CD4-positive, alpha-beta T cell treated with Interleukin-12 subunit alpha and Interleukin-12 subunit beta, for 1 hour (primary cell): ENCODE data around the gene C1GALT1.
"Not testable (repeated sequence)": the region's sequence is repeated elsewhere in the genome, so short reads cannot be mapped to it uniquely, and the experiment has no call there.

Source experiments
- DNase-seq: peaks from one replicate; pipeline ENCODE4 v3.0.0-alpha.2; 2020

C1GALT1 gene

GRCh38 chr7:7242899-7243298 is 60.6 kb downstream of the C1GALT1 start:
- DNase-seq: no peak

- not testable (repeated sequence) for DNase-seq
These were observed 62.9 kb downstream of the C1GALT1 start for GRCh38 chr7:7245233-7245632.

- DNase-seq: no peak
These were observed 63.9 kb downstream of the C1GALT1 start for GRCh38 chr7:7246223-7246622.

- peak; percentile 11 for DNase-seq
These were observed 65.3 kb downstream of the C1GALT1 start for GRCh38 chr7:7247658-7248057.

GRCh38 chr7:7249814-7250213 is 67.5 kb downstream of the C1GALT1 start:
- no peak for DNase-seq

GRCh38 chr7:7251742-7252141 is 69.4 kb downstream of the C1GALT1 start:
- no peak for DNase-seq

GRCh38 chr7:7254319-7254718 is 72.0 kb downstream of the C1GALT1 start:
- no peak for DNase-seq

GRCh38 chr7:7254908-7255307 is 72.6 kb downstream of the C1GALT1 start:
- no peak for DNase-seq

- DNase-seq: no peak
These were observed 74.5 kb downstream of the C1GALT1 start for GRCh38 chr7:7256731-7257274.

- DNase-seq: peak; percentile 40
These were observed 75.8 kb downstream of the C1GALT1 start for GRCh38 chr7:7257899-7258692.

- no peak for DNase-seq
These were observed 79.5 kb downstream of the C1GALT1 start for GRCh38 chr7:7261863-7262262.

- no peak for DNase-seq
These were observed 81.2 kb downstream of the C1GALT1 start for GRCh38 chr7:7263297-7264230.

GRCh38 chr7:7264306-7265040 is 82.1 kb downstream of the C1GALT1 start:
- no peak for DNase-seq

- no peak for DNase-seq
These were observed 83.0 kb downstream of the C1GALT1 start for GRCh38 chr7:7265081-7266075.

GRCh38 chr7:7266257-7266881 is 84.0 kb downstream of the C1GALT1 start:
- DNase-seq: no peak

- no peak for DNase-seq
These were observed 88.9 kb downstream of the C1GALT1 start for GRCh38 chr7:7271094-7271874.

- no peak for DNase-seq
These were observed 90.0 kb downstream of the C1GALT1 start for GRCh38 chr7:7272294-7272693.

- DNase-seq: no peak
These were observed 92.4 kb downstream of the C1GALT1 start for GRCh38 chr7:7274782-7275181.

GRCh38 chr7:7276161-7276560 is 93.8 kb downstream of the C1GALT1 start:
- DNase-seq: no peak

- no peak for DNase-seq
These were observed 108.2 kb downstream of the C1GALT1 start for GRCh38 chr7:7290429-7291122.
